Activated B cell treated with CpG ODN at 0.5 μM for 24 hours (primary cell): Measurements from ENCODE around the gene SLC66A3. TPM values are rescaled to one million over a fixed set of nuclear protein-coding genes. Genes with fewer than 3 reads are reported as not detected.

ENCODE experiments used
- ATAC-seq: fragments of 200-7000 bp; cut with Tn5 transposase; one replicate; pipeline ENCODE4 v1.10.0; 2021; ENCODE audit warnings: low read depth, mild to moderate bottlenecking, moderate library complexity
- CTCF ChIA-PET: fragments of 350-600 bp; sonication (Branson Sonifier 250); formaldehyde crosslinking; loops from one replicate; lab custom pipeline; 2021; ENCODE audit warnings: antibody characterized with exemption; lab: Charles Lee
- POLR2A ChIA-PET: fragments of 350-600 bp; sonication (Branson Sonifier 250); formaldehyde crosslinking; loops from one replicate; lab custom pipeline; 2021; ENCODE audit warnings: antibody characterized with exemption; lab: Charles Lee
- DNase-seq: peaks from one replicate; pipeline ENCODE4 v3.0.0; 2022
- H3K27ac Mint-ChIP-seq: one replicate; pipeline ENCODE4 v1.8.0; 2020; ENCODE audit warnings: mixed read lengths
- H3K27me3 Mint-ChIP-seq: one replicate; pipeline ENCODE4 v1.8.0; 2021; ENCODE audit warnings: mixed read lengths
- H3K36me3 Mint-ChIP-seq: one replicate; pipeline ENCODE4 v1.8.0; 2021; ENCODE audit warnings: low read depth, mixed read lengths
- H3K4me1 Mint-ChIP-seq: one replicate; pipeline ENCODE4 v1.8.0; 2021; ENCODE audit warnings: mixed read lengths
- H3K4me3 Mint-ChIP-seq: one replicate; pipeline ENCODE4 v1.8.0; 2020; ENCODE audit warnings: mild to moderate bottlenecking, mixed read lengths
- H3K9me3 Mint-ChIP-seq: one replicate; pipeline ENCODE4 v1.8.0; 2020; ENCODE audit warnings: mixed read lengths
- CTCF ChIP-seq: fragments of 200-600 bp; IDR thresholded peaks from one replicate; pipeline ENCODE4 v1.8.0; 2022; ENCODE audit warnings: antibody characterized with exemption, mild to moderate bottlenecking
- intact Hi-C: fragments of 100-400 bp; cut with micrococcal nuclease; formaldehyde crosslinking; loops from one replicate; pipeline ENCODE4 v1.15.1; 2024
- total RNA-seq: library from RNA; stranded (reverse); gene quantifications from 2 replicates; pipeline ENCODE4 v1.2.3, GENCODE V29; 2022

The SLC66A3 gene
- total RNA-seq, 1 donor from 2014 or later, result 15.2 TPM

GRCh38 chr2:11129598-11130449 is 25.4 kb upstream of the SLC66A3 start:
- ATAC-seq, result peak; percentile 88
- peak overlapping the region; percentile 78 for H3K4me3 Mint-ChIP-seq

GRCh38 chr2:11131166-11131920 is 23.9 kb upstream of the SLC66A3 start:
- DNase-seq (no peak), ATAC-seq (no peak)
- H3K27ac Mint-ChIP-seq, result no peak overlapping the region
- no peaks in the 10 kb centered on the region for H3K9me3 Mint-ChIP-seq
- H3K27me3 Mint-ChIP-seq, result peaks cover 10% of the 10 kb centered on the region
- peaks cover 32% of the 10 kb centered on the region for H3K4me1 Mint-ChIP-seq
- ChIA-PET CTCF (interaction anchor here (0.5 to 3.9 kb wide), 10 partner anchors 13 to 452 kb away, joined by 3 to 32 read pairs (median 4); partner anchors contain the start of gene SLC66A3), POLR2A (interaction anchor here (2.7 kb wide), 1 partner anchor 23 kb away, joined by 37 read pairs; the partner anchor contains the start of gene SLC66A3)
- H3K4me3 Mint-ChIP-seq, result no peak overlapping the region
- no peak for TF ChIP-seq CTCF
- H3K36me3 Mint-ChIP-seq, result no peaks in the 10 kb centered on the region
- intact Hi-C loops, result loop anchor here (5.0 to 10.0 kb wide), 4 partner anchors 81 to 553 kb away; partner anchors contain the start of gene E2F6

More at GRCh38 chr2:11129598-11130449, 25.4 kb upstream of the SLC66A3 start:
- no peak overlapping the region for H3K27ac Mint-ChIP-seq
- ChIA-PET CTCF (interaction anchor here (0.6 to 3.6 kb wide), 6 partner anchors 9 to 454 kb away, joined by 3 to 22 read pairs (median 3); no protein-coding TSS in a partner anchor), POLR2A (interaction anchor here (0.9 to 1.3 kb wide), 4 partner anchors 9 to 318 kb away, joined by 3 to 7 read pairs (median 4); partner anchors contain the start of gene SLC66A3)
- intact Hi-C loops, result loop anchor here (1.0 to 10.0 kb wide), 5 partner anchors 82 to 555 kb away; partner anchors contain the start of gene E2F6
- peaks cover 34% of the 10 kb centered on the region for H3K4me1 Mint-ChIP-seq
- no peaks in the 10 kb centered on the region for H3K9me3 Mint-ChIP-seq
- peak; percentile 71 for DNase-seq
- no peaks in the 10 kb centered on the region for H3K36me3 Mint-ChIP-seq
- peaks cover 5% of the 10 kb centered on the region for H3K27me3 Mint-ChIP-seq
- TF ChIP-seq CTCF, result no peak

- no peak for ATAC-seq
- no peak for TF ChIP-seq CTCF
- no peak for DNase-seq
- Mint-ChIP-seq H3K27ac (peak overlapping the region; percentile 35), H3K4me3 (peak overlapping the region; percentile 90), H3K27me3 (peaks cover 15% of the 10 kb centered on the region), H3K4me1 (peaks cover 32% of the 10 kb centered on the region), H3K36me3 (no peaks in the 10 kb centered on the region), H3K9me3 (no peaks in the 10 kb centered on the region)
- POLR2A ChIA-PET, result interaction anchor here (1.0 to 2.7 kb wide), 3 partner anchors 23 to 212 kb away, joined by 3 to 37 read pairs (median 10); partner anchors contain the start of genes ROCK2 and SLC66A3
- intact Hi-C loops, result loop anchor here (1.0 to 10.0 kb wide), 9 partner anchors 23 to 615 kb away; partner anchors contain the start of genes E2F6, LPIN1, ROCK2 and SLC66A3
- CTCF ChIA-PET, result interaction anchor here (0.5 to 3.9 kb wide), 27 partner anchors 12 to 456 kb away, joined by 3 to 32 read pairs (median 4); partner anchors contain the start of genes ROCK2 and SLC66A3
These were observed 23.1 kb upstream of the SLC66A3 start for GRCh38 chr2:11132036-11132671.

GRCh38 chr2:11133238-11133935 is 21.9 kb upstream of the SLC66A3 start:
- no peak overlapping the region for H3K27ac Mint-ChIP-seq
- H3K9me3 Mint-ChIP-seq, result no peaks in the 10 kb centered on the region
- H3K4me3 Mint-ChIP-seq, result peak overlapping the region; percentile 90
- H3K4me1 Mint-ChIP-seq, result peaks cover 30% of the 10 kb centered on the region
- ChIA-PET POLR2A (interaction anchor here (0.7 to 2.7 kb wide), 5 partner anchors 21 to 332 kb away, joined by 3 to 37 read pairs (median 6); partner anchors contain the start of genes E2F6, ROCK2 and SLC66A3), CTCF (interaction anchor here (0.6 to 3.9 kb wide), 35 partner anchors 10 to 1874 kb away, joined by 3 to 32 read pairs (median 4); partner anchors contain the start of genes E2F6, PDIA6, ROCK2 and SLC66A3)
- no peaks in the 10 kb centered on the region for H3K36me3 Mint-ChIP-seq
- H3K27me3 Mint-ChIP-seq, result peaks cover 15% of the 10 kb centered on the region
- no peak for ATAC-seq
- intact Hi-C loops, result loop anchor here (2.0 to 10.0 kb wide), 6 partner anchors 79 to 613 kb away; partner anchors contain the start of genes E2F6, LPIN1 and ROCK2
- no peak for TF ChIP-seq CTCF
- DNase-seq, result no peak
